SK-N-MC (cell line): ENCODE measurements around the gene BTAF1.

Experiments
- EZH2 ChIP-seq: fragments of 200-600 bp; sonication (generic); IDR thresholded peaks from one replicate; pipeline ENCODE4 v1.6.1; 2017; ENCODE audit warnings: antibody characterized with exemption
- POLR2AphosphoS5 ChIP-seq: IDR thresholded peaks from 2 replicates; pipeline ENCODE4 v1.6.1; 2012; ENCODE audit warnings: mild to moderate bottlenecking, low read depth, low read length, borderline replicate concordance

DNA sequence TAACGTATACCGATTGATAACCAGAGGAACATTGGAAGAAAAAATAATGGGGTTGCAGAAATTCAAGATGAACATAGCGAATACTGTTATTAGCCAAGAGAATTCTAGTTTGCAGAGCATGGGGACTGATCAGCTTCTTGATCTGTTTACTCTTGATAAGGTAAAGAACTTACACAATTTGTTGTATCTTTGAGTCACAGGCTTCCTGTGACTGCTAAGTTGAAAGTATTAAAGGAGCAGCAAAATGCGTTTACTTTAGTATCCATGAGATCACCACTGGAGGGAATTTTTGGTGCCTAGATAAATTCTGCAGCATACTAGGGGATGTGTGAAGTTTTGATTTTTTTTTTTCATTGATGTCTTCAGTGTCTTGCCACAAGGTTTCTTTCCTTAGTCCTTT, 103.6 kb downstream of the BTAF1 start:
- TF ChIP-seq EZH2 (no peak), POLR2AphosphoS5 (no peak)
